Right atrium auricular region (tissue), 2 donors: ENCODE results near the gene MAPK14. TPM values are rescaled to one million over a fixed set of nuclear protein-coding genes. Genes with fewer than 3 reads are reported as not detected.

Experiments
- DNase-seq: peaks from one replicate; pipeline ENCODE4 v3.0.0-alpha.2; 2019; ENCODE audit warnings: low spot score
- H3K27ac ChIP-seq, 2 donors: fragments of 200-600 bp; sonication (generic); 1 replicate in 1 of 2; 2 replicates in 1 of 2; pipeline ENCODE4 v1.5.1; 2016 to 2019
- H3K27me3 ChIP-seq, 2 donors: fragments of 200-600 bp; sonication (generic); one replicate each; pipeline versions ENCODE4 v1.5.1 to v1.6.0; 2017 to 2019
- H3K36me3 ChIP-seq: fragments of 200-600 bp; sonication (generic); one replicate; pipeline ENCODE4 v1.5.1; 2016
- H3K4me1 ChIP-seq, 2 donors: fragments of 200-600 bp; sonication (generic); one replicate each; pipeline versions ENCODE4 v1.5.1 to v1.6.0; 2017 to 2019
- H3K4me3 ChIP-seq, 2 donors: fragments of 200-600 bp; sonication (generic); 1 replicate in 1 of 2; 2 replicates in 1 of 2; pipeline ENCODE4 v1.5.1; 2017 to 2019; ENCODE audit warnings: mild to moderate bottlenecking in 1 of 2, moderate library complexity in 1 of 2
- H3K9me3 ChIP-seq, 2 donors: fragments of 200-600 bp; sonication (generic); one replicate each; pipeline ENCODE4 v1.5.1; 2019
- total RNA-seq, 2 donors: library from RNA; depleted of rRNA; stranded (reverse); fragments of >200 nt; gene quantifications; one replicate each; pipeline ENCODE4 v1.1.0, GENCODE V29; 2016
- TF ChIP-seq, protein P1 (sequence below), 2 donors: fragments of 200-600 bp; sonication (generic); IDR thresholded peaks; one replicate each; pipeline ENCODE4 v1.5.1; 2019; ENCODE audit warnings: antibody characterized with exemption in 2 of 2

The MAPK14 gene
- total RNA-seq, 2 donors from 2014 or later = 39.1 to 46.7 TPM

DNA sequence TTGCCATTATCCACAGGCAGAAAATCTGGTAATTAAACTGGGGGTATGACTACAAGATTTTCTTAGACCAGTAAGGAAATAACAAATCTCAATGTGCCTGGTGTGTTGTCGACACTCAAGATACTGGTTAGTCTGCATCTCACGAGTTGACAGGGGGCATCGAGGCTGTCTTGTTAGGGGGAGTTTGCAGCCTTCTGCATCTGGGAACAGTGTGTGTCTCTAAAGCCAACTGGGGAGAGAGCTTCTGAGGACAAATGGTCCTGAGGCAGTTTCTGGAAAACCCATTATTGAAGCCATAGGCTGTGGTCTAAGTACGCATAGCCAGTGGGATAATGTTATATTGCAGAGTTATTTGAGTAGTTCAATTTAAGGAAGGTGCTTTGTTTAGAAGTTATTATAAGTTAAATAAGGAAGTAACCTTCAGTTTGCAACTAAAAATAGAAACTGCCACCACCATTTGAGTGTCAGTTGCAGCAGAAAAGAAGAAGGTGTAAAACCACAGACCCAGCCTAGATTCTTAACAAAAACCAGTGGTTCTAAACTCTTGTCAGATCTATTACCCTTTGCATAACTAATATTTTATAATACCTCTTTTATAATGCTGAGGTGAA lies 87.3 kb downstream of the MAPK14 start:
- Histone ChIP-seq H3K9me3 (no peaks in the 10 kb centered on the region), H3K4me1 (peaks cover 0 to 3% of the 10 kb centered on the region in 2 donors), H3K27me3 (no peaks in the 10 kb centered on the region), H3K4me3 (no peak overlapping the region), H3K36me3 (peaks cover 16% of the 10 kb centered on the region), H3K27ac (no peak overlapping the region)
- TF ChIP-seq, protein P1, sequence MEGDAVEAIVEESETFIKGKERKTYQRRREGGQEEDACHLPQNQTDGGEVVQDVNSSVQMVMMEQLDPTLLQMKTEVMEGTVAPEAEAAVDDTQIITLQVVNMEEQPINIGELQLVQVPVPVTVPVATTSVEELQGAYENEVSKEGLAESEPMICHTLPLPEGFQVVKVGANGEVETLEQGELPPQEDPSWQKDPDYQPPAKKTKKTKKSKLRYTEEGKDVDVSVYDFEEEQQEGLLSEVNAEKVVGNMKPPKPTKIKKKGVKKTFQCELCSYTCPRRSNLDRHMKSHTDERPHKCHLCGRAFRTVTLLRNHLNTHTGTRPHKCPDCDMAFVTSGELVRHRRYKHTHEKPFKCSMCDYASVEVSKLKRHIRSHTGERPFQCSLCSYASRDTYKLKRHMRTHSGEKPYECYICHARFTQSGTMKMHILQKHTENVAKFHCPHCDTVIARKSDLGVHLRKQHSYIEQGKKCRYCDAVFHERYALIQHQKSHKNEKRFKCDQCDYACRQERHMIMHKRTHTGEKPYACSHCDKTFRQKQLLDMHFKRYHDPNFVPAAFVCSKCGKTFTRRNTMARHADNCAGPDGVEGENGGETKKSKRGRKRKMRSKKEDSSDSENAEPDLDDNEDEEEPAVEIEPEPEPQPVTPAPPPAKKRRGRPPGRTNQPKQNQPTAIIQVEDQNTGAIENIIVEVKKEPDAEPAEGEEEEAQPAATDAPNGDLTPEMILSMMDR (IDR thresholded peaks at IDR 0.05) = no peak
- no peak for DNase-seq

DNA sequence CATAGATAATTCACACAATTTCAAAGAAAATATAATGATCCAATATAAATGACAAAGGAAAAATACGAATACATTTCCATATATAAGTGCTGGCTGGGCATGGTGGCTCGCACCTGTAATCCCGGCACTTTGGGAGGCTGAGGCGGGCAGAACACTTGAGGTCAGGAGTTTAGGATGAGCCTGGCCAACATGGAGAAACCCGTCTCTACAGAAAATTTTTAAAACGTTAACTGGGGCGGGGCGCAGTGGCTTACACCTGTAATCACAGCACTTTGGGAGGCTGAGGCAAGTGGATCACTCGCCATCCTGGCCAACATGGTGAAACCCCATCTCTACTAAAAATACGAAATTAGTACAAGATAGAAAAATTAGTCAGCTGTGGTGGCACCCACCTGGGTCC lies 87.8 kb downstream of the MAPK14 start:
- DNase-seq = no peak
- no peaks in the 10 kb centered on the region for H3K9me3 ChIP-seq
- no peak overlapping the region for H3K27ac ChIP-seq
- H3K4me3 ChIP-seq = no peak overlapping the region
- peaks cover 0 to 5% of the 10 kb centered on the region in 2 donors for H3K4me1 ChIP-seq
- no peaks in the 10 kb centered on the region for H3K27me3 ChIP-seq
- TF ChIP-seq, protein P1 (IDR thresholded peaks at IDR 0.05) = no peak
- peaks cover 11% of the 10 kb centered on the region for H3K36me3 ChIP-seq

DNA sequence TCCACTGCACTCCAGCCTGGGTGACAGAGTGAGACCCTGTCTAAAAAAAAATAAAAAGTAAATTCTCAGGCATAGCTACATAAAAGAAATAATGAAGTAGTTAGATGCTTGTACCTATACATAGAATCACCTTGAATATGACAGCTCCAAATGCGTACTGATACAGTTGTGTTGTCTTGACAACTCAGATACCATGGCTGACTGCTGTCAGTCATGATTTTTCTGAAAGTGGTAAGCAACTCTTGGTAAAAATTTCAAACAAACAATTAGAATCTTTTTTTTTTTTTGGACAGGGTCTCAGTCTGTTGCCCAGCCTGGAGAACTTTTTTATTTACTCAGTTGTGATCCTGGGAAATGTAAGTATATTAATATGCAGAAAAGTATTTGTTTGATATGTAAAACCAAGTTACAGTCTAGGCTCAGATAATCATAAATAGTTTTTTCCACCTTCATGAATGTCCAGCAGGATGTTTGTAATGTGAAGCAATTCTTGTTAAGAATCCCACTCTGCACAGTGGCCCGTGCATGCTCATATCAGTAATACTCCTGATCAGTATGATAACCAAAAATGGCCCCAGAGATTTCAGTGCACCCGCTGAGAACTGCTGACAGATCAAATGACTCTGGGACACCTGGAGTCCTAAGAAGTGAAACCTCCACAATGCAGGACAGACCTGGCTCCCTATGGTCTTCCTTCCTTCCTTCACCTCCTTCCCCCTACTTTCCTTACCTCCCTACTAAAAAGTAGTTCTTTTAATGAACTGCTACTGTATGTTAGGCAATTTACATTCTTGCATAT lies 88.7 kb downstream of the MAPK14 start:
- no peaks in the 10 kb centered on the region for H3K9me3 ChIP-seq
- no peak for DNase-seq
- TF ChIP-seq, protein P1 (IDR thresholded peaks at IDR 0.05) = no peak
- peaks cover 8% of the 10 kb centered on the region for H3K36me3 ChIP-seq
- H3K4me3 ChIP-seq = no peak overlapping the region
- no peak overlapping the region for H3K27ac ChIP-seq
- peaks cover 0 to 14% of the 10 kb centered on the region in 2 donors for H3K4me1 ChIP-seq
- no peaks in the 10 kb centered on the region for H3K27me3 ChIP-seq

GRCh38 chr6:36116943-36117342 lies 89.3 kb downstream of the MAPK14 start:
- no peak for DNase-seq
- Histone ChIP-seq H3K4me1 (peaks cover 0 to 19% of the 10 kb centered on the region in 2 donors), H3K4me3 (no peak overlapping the region), H3K27ac (no peak overlapping the region), H3K36me3 (peaks cover 8% of the 10 kb centered on the region), H3K9me3 (no peaks in the 10 kb centered on the region), H3K27me3 (no peaks in the 10 kb centered on the region)
- TF ChIP-seq, protein P1 (IDR thresholded peaks at IDR 0.05) = no peak

DNA sequence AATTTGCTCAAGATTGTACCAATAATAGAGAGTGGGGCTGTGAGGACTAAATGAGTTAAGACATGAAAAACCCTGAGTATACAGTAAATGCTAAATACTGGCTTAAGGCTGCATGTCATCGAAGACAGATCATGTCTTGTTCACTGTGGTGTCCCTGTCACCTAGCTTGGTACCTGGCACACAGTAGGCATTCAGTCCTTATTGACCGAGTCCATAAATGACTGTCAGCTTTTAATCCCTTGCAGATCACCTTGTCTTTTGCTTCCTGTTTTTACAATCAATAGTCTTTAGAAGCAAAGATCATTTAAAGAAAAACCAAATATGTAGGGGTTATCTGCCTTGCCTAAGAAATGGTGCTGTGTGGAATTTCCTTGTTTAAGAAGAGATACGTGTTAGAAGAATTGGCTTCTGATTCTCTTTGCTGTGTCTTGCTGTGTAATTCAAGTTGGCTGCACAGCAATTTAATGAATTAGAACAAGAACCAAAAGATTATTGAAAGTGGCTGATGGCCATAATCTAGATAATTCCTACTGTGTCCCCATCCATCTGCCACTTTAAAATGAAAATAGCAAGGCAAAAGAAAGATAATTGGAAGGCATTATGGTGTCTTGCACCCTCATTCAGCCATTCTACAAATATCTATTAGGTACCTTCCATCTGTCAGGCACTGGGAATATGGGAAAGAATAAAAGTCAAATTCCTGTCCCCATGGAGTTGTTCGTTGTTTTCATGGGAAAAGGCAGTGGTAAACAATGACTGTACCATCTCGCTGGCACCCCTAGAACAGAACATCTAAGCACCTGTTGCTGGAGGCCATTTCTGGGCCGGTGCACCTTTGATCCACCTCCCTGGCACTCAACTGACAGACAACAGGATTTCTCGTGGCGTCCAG lies 90.3 kb downstream of the MAPK14 start:
- peaks cover 0 to 19% of the 10 kb centered on the region in 2 donors for H3K4me1 ChIP-seq
- TF ChIP-seq, protein P1 (IDR thresholded peaks at IDR 0.05) = no peak
- no peak overlapping the region for H3K4me3 ChIP-seq
- no peak overlapping the region for H3K27ac ChIP-seq
- no peaks in the 10 kb centered on the region for H3K9me3 ChIP-seq
- no peaks in the 10 kb centered on the region for H3K27me3 ChIP-seq
- H3K36me3 ChIP-seq = peaks cover 8% of the 10 kb centered on the region
- DNase-seq = no peak
